DND-41 (cell line): ENCODE measurements around the gene ETV5.

Source experiments
- ATAC-seq: fragments of 200-7000 bp; cut with Tn5 transposase; 3 replicates; pipeline ENCODE4 v1.9.1; 2021; ENCODE audit warnings: low read depth; ENCODE audit not compliant: insufficient read depth
- DNase-seq: peaks from one replicate; pipeline ENCODE4 v3.0.0-alpha.2; 2020
- H2AFZ ChIP-seq: 2 replicates; pipeline ENCODE4 v1.6.0; 2012; ENCODE audit warnings: low read depth, low read length
- H3K27ac ChIP-seq: 2 replicates; pipeline ENCODE4 v1.5.1; 2012; ENCODE audit warnings: low read length, inconsistent platforms
- H3K27me3 ChIP-seq: fragments of 200-600 bp; sonication (generic); 2 replicates; pipeline ENCODE4 v1.6.0; 2012; ENCODE audit warnings: low read length, mild to moderate bottlenecking, inconsistent platforms; ENCODE audit not compliant: insufficient read depth, poor library complexity
- H3K36me3 ChIP-seq: 2 replicates; pipeline ENCODE4 v1.5.1; 2012; ENCODE audit warnings: low read length, inconsistent platforms; ENCODE audit not compliant: insufficient read depth
- H3K4me1 ChIP-seq: 2 replicates; pipeline ENCODE4 v1.5.1; 2012; ENCODE audit warnings: mild to moderate bottlenecking, low read length; ENCODE audit not compliant: insufficient read depth
- H3K4me2 ChIP-seq: 2 replicates; pipeline ENCODE4 v1.6.0; 2012; ENCODE audit warnings: mild to moderate bottlenecking, moderate library complexity, low read length, inconsistent platforms; ENCODE audit not compliant: insufficient read depth
- H3K4me3 ChIP-seq, 2 experiments: fragments of 200-600 bp in 1 of 2; shearing (Covaris generic) in 1 of 2; 2 replicates each; pipeline ENCODE4 v1.5.1; 2012 to 2016; ENCODE audit warnings: inconsistent platforms in 2 of 2, low read length in 2 of 2, mild to moderate bottlenecking in 2 of 2, low read depth in 1 of 2, moderate library complexity in 1 of 2
- H3K79me2 ChIP-seq: 2 replicates; pipeline ENCODE4 v1.6.0; 2012; ENCODE audit warnings: low read length, inconsistent platforms; ENCODE audit not compliant: insufficient read depth
- H3K9ac ChIP-seq: 2 replicates; pipeline ENCODE4 v1.6.0; 2012; ENCODE audit warnings: low read depth, mild to moderate bottlenecking, inconsistent platforms, low read length, moderate library complexity
- H3K9me3 ChIP-seq: 2 replicates; pipeline ENCODE4 v1.5.1; 2012; ENCODE audit warnings: low read length, moderate library complexity, mild to moderate bottlenecking, inconsistent platforms; ENCODE audit not compliant: insufficient read depth, severe bottlenecking
- H4K20me1 ChIP-seq: 2 replicates; pipeline ENCODE4 v1.6.0; 2012; ENCODE audit warnings: low read length; ENCODE audit not compliant: insufficient read depth
- EZH2 ChIP-seq: IDR thresholded peaks from 3 replicates; pipeline ENCODE4 v1.6.1; 2012; ENCODE audit warnings: borderline replicate concordance, low read depth, mild to moderate bottlenecking, moderate library complexity, low read length, inconsistent platforms; ENCODE audit not compliant: severe bottlenecking
- TF ChIP-seq, protein P1 (sequence below): IDR thresholded peaks from 2 replicates; pipeline ENCODE4 v1.5.1; 2012; ENCODE audit warnings: borderline replicate concordance, low read length, moderate library complexity, mild to moderate bottlenecking; ENCODE audit not compliant: poor library complexity, severe bottlenecking; ENCODE audit errors: extremely low read depth

Gene ETV5

DNA sequence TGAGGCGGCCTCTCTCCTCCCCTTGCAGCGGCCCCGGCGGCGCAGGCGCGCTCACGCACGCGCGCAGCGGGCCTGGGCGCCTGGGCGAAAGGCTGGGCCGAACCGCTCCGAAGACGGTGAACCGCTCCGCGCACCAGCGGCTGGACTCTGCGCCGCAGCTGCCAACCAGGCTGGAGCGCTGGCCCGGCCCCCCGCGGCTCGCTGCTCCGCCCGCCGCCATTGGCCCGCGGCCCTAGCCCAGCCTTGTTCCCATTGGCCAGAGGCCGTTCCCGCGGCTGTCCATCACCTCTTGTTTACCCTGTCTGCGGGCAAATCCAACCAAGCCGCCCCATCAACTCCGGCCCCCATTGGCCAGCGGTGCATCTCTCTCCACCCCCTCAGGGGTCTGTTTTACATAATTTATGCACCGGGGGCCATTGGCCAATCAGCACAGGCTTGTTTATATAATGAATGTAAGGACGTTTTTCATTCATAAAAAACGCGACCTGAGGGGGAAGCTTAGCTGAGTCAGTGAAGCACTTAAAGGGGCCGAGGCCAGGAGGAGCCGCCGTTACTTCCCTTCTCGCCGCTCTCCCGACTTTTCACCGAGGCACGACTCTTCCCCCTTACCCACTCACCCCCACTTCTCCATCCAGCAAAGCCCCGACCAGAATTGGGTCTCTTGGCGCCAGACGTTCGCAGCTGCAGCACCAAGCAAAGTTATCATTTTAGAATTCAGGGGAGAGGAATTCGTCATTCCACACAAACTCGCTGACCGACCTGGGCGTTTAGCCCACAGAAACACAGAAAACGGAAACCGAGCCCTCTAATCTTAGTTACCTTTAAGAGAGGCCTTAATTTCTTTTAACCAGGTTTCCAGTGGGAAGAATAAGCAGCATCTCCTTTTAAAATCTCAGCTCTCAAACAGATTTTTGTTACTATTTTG lies at the start of gene ETV5:
Gene ETV5, minus strand, starts transcription at position 149 of the 925 bp plus-strand sequence. CDS start 3,221 bp downstream, outside the sequence.
- Histone ChIP-seq H2AFZ (peak within 1 kb of the TSS; percentile 72), H3K4me1 (peaks cover 22% of the 10 kb centered on the region), H3K27me3 (peaks cover 9% of the 10 kb centered on the region), H3K36me3 (no peaks in the 10 kb centered on the region; the same call in 1 of the 2 replicates), H3K9me3 (no peaks in the 10 kb centered on the region), H3K4me3 (peak within 1 kb of the TSS; percentile 64 to 83), H4K20me1 (no peaks in the 10 kb centered on the region), H3K4me2 (peak within 1 kb of the TSS; percentile 61), H3K9ac (peak within 1 kb of the TSS; percentile 83), H3K79me2 (peaks cover 30% of the 10 kb centered on the region), H3K27ac (peak within 1 kb of the TSS; percentile 90)
- peak; percentile 94 for DNase-seq
- TF ChIP-seq, protein P1, sequence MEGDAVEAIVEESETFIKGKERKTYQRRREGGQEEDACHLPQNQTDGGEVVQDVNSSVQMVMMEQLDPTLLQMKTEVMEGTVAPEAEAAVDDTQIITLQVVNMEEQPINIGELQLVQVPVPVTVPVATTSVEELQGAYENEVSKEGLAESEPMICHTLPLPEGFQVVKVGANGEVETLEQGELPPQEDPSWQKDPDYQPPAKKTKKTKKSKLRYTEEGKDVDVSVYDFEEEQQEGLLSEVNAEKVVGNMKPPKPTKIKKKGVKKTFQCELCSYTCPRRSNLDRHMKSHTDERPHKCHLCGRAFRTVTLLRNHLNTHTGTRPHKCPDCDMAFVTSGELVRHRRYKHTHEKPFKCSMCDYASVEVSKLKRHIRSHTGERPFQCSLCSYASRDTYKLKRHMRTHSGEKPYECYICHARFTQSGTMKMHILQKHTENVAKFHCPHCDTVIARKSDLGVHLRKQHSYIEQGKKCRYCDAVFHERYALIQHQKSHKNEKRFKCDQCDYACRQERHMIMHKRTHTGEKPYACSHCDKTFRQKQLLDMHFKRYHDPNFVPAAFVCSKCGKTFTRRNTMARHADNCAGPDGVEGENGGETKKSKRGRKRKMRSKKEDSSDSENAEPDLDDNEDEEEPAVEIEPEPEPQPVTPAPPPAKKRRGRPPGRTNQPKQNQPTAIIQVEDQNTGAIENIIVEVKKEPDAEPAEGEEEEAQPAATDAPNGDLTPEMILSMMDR: no peak
- TF ChIP-seq EZH2: no peak
- peak; percentile 91 for ATAC-seq

- Histone ChIP-seq H3K27ac (no peak overlapping the region), H3K27me3 (peaks cover 13% of the 10 kb centered on the region), H3K79me2 (no peaks in the 10 kb centered on the region), H3K9ac (no peak overlapping the region), H3K4me3 (no peak overlapping the region), H4K20me1 (peaks cover 2% of the 10 kb centered on the region; the same call in 1 of the 2 replicates), H2AFZ (no peak overlapping the region), H3K9me3 (no peaks in the 10 kb centered on the region), H3K4me2 (no peak overlapping the region), H3K4me1 (peaks cover 9% of the 10 kb centered on the region), H3K36me3 (no peaks in the 10 kb centered on the region)
- DNase-seq (no peak), ATAC-seq (no peak)
- TF ChIP-seq, protein P1: no peak
- no peak for TF ChIP-seq EZH2
These were observed 45.8 kb upstream of the ETV5 start for GRCh38 chr3:186154641-186155040.

GRCh38 chr3:186152889-186153292 lies 44.0 kb upstream of the ETV5 start:
- Histone ChIP-seq H3K27me3 (peaks cover 18% of the 10 kb centered on the region), H2AFZ (no peak overlapping the region), H4K20me1 (peaks cover 5% of the 10 kb centered on the region; the same call in 1 of the 2 replicates), H3K9ac (no peak overlapping the region), H3K4me1 (peaks cover 9% of the 10 kb centered on the region), H3K4me3 (no peak overlapping the region), H3K27ac (no peak overlapping the region), H3K79me2 (no peaks in the 10 kb centered on the region), H3K4me2 (no peak overlapping the region), H3K9me3 (no peaks in the 10 kb centered on the region), H3K36me3 (no peaks in the 10 kb centered on the region)
- DNase-seq (no peak), ATAC-seq (no peak)
- TF ChIP-seq EZH2: no peak

DNA sequence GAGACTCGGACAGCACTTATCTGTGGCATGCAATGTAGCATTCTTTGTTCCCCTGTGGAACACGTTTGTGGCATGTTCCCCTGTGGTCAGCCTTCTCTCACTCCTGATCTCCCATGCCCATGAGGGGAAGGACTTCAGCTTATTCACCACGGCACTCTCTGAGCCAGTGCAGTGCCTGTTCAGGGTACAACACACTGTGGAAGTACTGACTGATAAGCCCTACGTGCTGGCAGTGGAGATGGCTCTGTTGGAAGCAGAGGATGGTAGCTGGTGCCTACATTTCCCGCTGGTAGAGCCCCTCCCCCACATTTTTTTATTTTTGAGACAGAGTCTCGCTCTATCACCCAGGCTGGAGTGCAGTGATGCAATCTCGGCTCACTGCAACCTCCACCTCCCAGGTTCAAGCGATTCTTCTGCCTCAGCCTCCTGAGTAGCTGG lies 43.5 kb upstream of the ETV5 start:
- H3K4me2 ChIP-seq: no peak overlapping the region

More for the DNA sequence above, 43.5 kb upstream of the ETV5 start:
- Histone ChIP-seq H4K20me1 (peaks cover 5% of the 10 kb centered on the region; the same call in 1 of the 2 replicates), H3K4me1 (peaks cover 9% of the 10 kb centered on the region), H3K36me3 (no peaks in the 10 kb centered on the region), H3K9me3 (no peaks in the 10 kb centered on the region), H3K9ac (no peak overlapping the region), H3K79me2 (no peaks in the 10 kb centered on the region), H3K4me3 (no peak overlapping the region), H3K27ac (no peak overlapping the region), H3K27me3 (peaks cover 18% of the 10 kb centered on the region), H2AFZ (no peak overlapping the region)
- no peak for ATAC-seq
- TF ChIP-seq, protein P1: no peak
- TF ChIP-seq EZH2: no peak
- DNase-seq: no peak
